Measurements from ENCODE around the gene MARCHF10.

MARCHF10 gene

DNA sequence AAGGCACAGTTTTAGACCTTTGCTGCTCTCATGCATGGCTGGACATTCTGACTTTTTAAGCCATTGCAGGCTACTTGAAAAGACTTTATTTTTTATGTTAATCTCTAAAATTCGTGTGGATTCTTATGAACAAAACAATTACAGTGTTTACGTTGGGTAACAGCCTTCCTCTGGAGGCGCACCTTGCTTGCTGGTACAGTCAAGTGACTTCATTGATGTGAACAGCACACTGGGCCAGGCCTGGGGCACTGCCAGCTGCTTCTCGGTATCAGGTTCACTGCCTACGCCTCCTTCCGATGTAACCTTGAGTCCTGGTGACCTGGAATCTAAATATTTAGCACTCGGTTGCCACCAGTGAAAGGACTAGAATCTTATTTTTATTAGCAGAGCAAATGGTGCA lies 27.8 kb downstream of the MARCHF10 start:
- peaks cover 0 to 2% (median 0%) of the 10 kb centered on the region in 4 experiments for H3K4me1 ChIP-seq (ENCODE audit: control extremely low read depth in 1 of 4, control insufficient read depth in 4 of 4, insufficient read depth in 4 of 4, low read length in 3 of 4)
- no peak for DNase-seq
- 94% methylated on average over 7 of the region's 7 CpGs for WGBS (ENCODE audit: insufficient coverage)
- POLR2A ChIA-PET, result no interaction called here
- no peak overlapping the region for H3K27ac ChIP-seq (ENCODE audit: insufficient read depth in 1 of 2, low read depth in 1 of 2, low read length in 2 of 2, poor library complexity in 1 of 2, severe bottlenecking in 2 of 2)
- H3K9me3 ChIP-seq (ENCODE audit: control extremely low read depth in 1 of 5, control insufficient read depth in 4 of 5, insufficient read depth in 2 of 5, low read depth in 1 of 5, low read length in 4 of 5), result peaks cover 0 to 4% (median 0%) of the 10 kb centered on the region in 5 experiments
- H3K4me3 ChIP-seq (ENCODE audit: control insufficient read depth in 1 of 7, extremely low read depth in 1 of 7, insufficient read depth in 4 of 7, low read depth in 2 of 7, low read length in 6 of 7), result no peak overlapping the region
- CTCF ChIA-PET, result no interaction called here
- no peaks in the 10 kb centered on the region for H3K36me3 ChIP-seq (ENCODE audit: control insufficient read depth in 4 of 4, insufficient read depth in 4 of 4, low read length in 3 of 4)
- no peaks in the 10 kb centered on the region for H3K27me3 ChIP-seq (replicated peaks in 2 of 5; ENCODE audit: control insufficient read depth in 4 of 5, insufficient read depth in 5 of 5, low read length in 4 of 5)

DNA sequence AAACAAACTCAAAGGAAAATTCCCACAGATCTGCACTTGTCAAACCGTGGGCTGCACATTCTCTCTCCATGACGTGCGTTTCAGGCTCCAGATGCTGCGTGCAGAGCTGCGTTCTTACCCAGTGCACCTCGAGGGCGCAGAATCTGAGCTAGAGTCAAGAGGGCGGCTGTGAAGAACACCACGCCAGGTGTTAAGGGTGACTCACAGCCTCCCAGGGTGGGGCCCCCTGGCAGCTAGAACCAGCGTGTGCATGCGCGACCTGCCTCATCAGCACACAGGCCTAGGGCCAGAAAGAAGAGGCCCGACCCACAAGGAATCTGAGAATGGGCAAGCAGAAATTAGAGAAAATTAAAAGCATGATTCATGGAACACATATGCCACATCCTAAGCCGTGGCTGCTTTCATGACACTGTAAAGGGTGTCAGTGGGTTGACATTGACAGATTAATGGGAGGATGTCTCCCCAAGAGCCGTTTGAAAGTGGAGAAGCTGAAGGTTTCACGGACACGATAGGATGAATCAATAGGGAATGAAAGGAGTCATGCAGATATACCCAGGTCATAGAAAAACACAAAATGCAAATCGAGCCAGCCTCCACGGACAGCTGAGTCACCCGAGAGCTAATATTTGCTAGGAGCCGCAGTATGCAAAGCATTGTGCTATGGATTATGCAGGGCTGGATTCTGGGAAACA lies 29.0 kb downstream of the MARCHF10 start:
- WGBS (ENCODE audit: insufficient coverage), result 99% methylated on average over 20 of the region's 21 CpGs
- H3K27ac ChIP-seq (ENCODE audit: insufficient read depth in 1 of 2, low read depth in 1 of 2, low read length in 2 of 2, poor library complexity in 1 of 2, severe bottlenecking in 2 of 2), result no peak overlapping the region
- ChIA-PET CTCF (no interaction called here), POLR2A (interaction anchor here (0.6 kb wide), 1 partner anchor 1947 kb away, joined by 4 read pairs; no protein-coding TSS in a partner anchor)
- peaks cover 0 to 4% (median 0%) of the 10 kb centered on the region in 5 experiments for H3K9me3 ChIP-seq (ENCODE audit: control extremely low read depth in 1 of 5, control insufficient read depth in 4 of 5, insufficient read depth in 2 of 5, low read depth in 1 of 5, low read length in 4 of 5)
- no peak overlapping the region for H3K4me3 ChIP-seq (ENCODE audit: control insufficient read depth in 1 of 7, extremely low read depth in 1 of 7, insufficient read depth in 4 of 7, low read depth in 2 of 7, low read length in 6 of 7)
- H3K4me1 ChIP-seq (ENCODE audit: control extremely low read depth in 1 of 4, control insufficient read depth in 4 of 4, insufficient read depth in 4 of 4, low read length in 3 of 4), result peaks cover 0 to 2% (median 0%) of the 10 kb centered on the region in 4 experiments
- H3K27me3 ChIP-seq (replicated peaks in 2 of 5; ENCODE audit: control insufficient read depth in 4 of 5, insufficient read depth in 5 of 5, low read length in 4 of 5), result no peaks in the 10 kb centered on the region
- no peak for DNase-seq
- no peaks in the 10 kb centered on the region for H3K36me3 ChIP-seq (ENCODE audit: control insufficient read depth in 4 of 4, insufficient read depth in 4 of 4, low read length in 3 of 4)

DNA sequence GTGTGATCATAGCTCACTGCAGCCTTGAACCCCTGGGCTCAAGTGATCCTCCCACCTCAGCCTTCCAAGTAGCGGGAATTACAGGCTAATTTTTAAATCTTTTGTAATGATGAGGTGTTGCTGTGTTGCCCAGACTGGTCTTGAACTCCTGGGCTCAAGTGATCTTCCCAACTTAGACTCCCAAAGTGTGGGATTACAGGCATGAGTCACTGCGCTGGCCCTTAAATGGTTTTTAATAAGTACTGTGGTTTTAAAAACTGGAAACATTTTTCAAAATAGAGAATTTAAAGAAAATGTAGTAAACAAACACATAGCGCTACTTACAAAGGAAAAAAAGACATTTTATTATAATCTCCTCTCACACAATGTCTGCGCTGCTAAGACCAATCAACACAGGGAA lies 32.2 kb downstream of the MARCHF10 start:
- 100% methylated on average over 1 of the region's 4 CpGs for WGBS (ENCODE audit: insufficient coverage)
- ChIA-PET POLR2A (no interaction called here), CTCF (interaction anchor here (1.6 kb wide), 1 partner anchor 13 kb away, joined by 3 read pairs; no protein-coding TSS in a partner anchor)

DNA sequence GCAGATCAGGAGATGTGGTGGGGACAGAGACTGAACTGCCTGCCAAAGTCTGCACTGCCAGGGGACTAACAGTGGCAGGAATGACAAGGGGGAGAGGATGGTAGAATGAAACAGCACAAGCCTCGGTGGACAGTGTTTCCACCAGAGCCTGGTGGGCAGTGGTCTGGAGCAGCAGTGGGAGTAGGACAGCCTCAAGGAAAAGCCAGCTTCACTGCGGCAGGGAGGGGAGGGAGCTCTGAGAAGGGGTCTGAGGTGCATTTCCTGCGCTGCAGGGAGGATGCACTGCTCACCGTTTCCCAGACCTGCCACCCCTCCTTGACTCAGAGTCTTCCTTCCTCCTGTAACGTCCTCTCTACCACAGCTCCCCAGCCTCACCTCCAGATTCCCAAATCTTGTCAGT lies 33.8 kb downstream of the MARCHF10 start:
- Histone ChIP-seq H3K36me3 (ENCODE audit: control insufficient read depth in 4 of 4, insufficient read depth in 4 of 4, low read length in 3 of 4) (no peaks in the 10 kb centered on the region), H3K9me3 (ENCODE audit: control extremely low read depth in 1 of 5, control insufficient read depth in 4 of 5, insufficient read depth in 2 of 5, low read depth in 1 of 5, low read length in 4 of 5) (peaks cover 0 to 3% (median 0%) of the 10 kb centered on the region in 5 experiments), H3K27ac (ENCODE audit: insufficient read depth in 1 of 2, low read depth in 1 of 2, low read length in 2 of 2, poor library complexity in 1 of 2, severe bottlenecking in 2 of 2) (no peak overlapping the region), H3K4me1 (ENCODE audit: control extremely low read depth in 1 of 4, control insufficient read depth in 4 of 4, insufficient read depth in 4 of 4, low read length in 3 of 4) (no peaks in the 10 kb centered on the region), H3K4me3 (ENCODE audit: control insufficient read depth in 1 of 7, extremely low read depth in 1 of 7, insufficient read depth in 4 of 7, low read depth in 2 of 7, low read length in 6 of 7) (no peak overlapping the region), H3K27me3 (replicated peaks in 2 of 5; ENCODE audit: control insufficient read depth in 4 of 5, insufficient read depth in 5 of 5, low read length in 4 of 5) (no peaks in the 10 kb centered on the region)
- WGBS (ENCODE audit: insufficient coverage), result 95% methylated on average over 2 of the region's 5 CpGs
- ChIA-PET CTCF (no interaction called here), POLR2A (no interaction called here)
- no peak for DNase-seq

More for the DNA sequence above, 32.2 kb downstream of the MARCHF10 start:
- Histone ChIP-seq H3K36me3 (ENCODE audit: control insufficient read depth in 4 of 4, insufficient read depth in 4 of 4, low read length in 3 of 4) (no peaks in the 10 kb centered on the region), H3K27me3 (replicated peaks in 2 of 5; ENCODE audit: control insufficient read depth in 4 of 5, insufficient read depth in 5 of 5, low read length in 4 of 5) (no peaks in the 10 kb centered on the region), H3K4me1 (ENCODE audit: control extremely low read depth in 1 of 4, control insufficient read depth in 4 of 4, insufficient read depth in 4 of 4, low read length in 3 of 4) (no peaks in the 10 kb centered on the region), H3K9me3 (ENCODE audit: control extremely low read depth in 1 of 5, control insufficient read depth in 4 of 5, insufficient read depth in 2 of 5, low read depth in 1 of 5, low read length in 4 of 5) (peaks cover 0 to 3% (median 0%) of the 10 kb centered on the region in 5 experiments), H3K27ac (ENCODE audit: insufficient read depth in 1 of 2, low read depth in 1 of 2, low read length in 2 of 2, poor library complexity in 1 of 2, severe bottlenecking in 2 of 2) (no peak overlapping the region), H3K4me3 (ENCODE audit: control insufficient read depth in 1 of 7, extremely low read depth in 1 of 7, insufficient read depth in 4 of 7, low read depth in 2 of 7, low read length in 6 of 7) (no peak overlapping the region)
- DNase-seq, result no peak

DNA sequence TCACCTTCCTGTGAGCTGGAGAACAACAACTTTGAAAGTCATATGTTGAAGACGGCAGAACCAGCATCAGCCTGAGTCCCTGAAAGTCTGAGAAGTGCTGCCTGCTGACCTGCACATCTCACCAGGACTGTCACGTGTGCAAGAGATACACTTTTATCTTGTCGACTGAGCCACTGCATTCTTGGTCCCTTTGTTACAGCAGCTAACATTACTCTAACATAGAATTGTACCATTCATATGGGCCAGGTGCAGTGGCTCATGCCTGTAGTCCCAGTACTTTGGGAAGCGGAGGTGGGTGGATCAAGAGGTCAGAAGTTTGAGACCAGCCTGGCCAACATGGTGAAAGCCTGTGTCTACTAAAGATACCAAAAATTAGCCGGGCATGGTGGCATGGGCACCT lies 40.1 kb downstream of the MARCHF10 start:
- ChIA-PET POLR2A (no interaction called here), CTCF (no interaction called here)
- Histone ChIP-seq H3K9me3 (ENCODE audit: control extremely low read depth in 1 of 5, control insufficient read depth in 4 of 5, insufficient read depth in 2 of 5, low read depth in 1 of 5, low read length in 4 of 5) (peaks cover 0 to 3% (median 0%) of the 10 kb centered on the region in 5 experiments), H3K36me3 (ENCODE audit: control insufficient read depth in 4 of 4, insufficient read depth in 4 of 4, low read length in 3 of 4) (no peaks in the 10 kb centered on the region), H3K4me1 (ENCODE audit: control extremely low read depth in 1 of 4, control insufficient read depth in 4 of 4, insufficient read depth in 4 of 4, low read length in 3 of 4) (no peaks in the 10 kb centered on the region), H3K4me3 (ENCODE audit: control insufficient read depth in 1 of 7, extremely low read depth in 1 of 7, insufficient read depth in 4 of 7, low read depth in 2 of 7, low read length in 6 of 7) (no peak overlapping the region), H3K27ac (ENCODE audit: insufficient read depth in 1 of 2, low read depth in 1 of 2, low read length in 2 of 2, poor library complexity in 1 of 2, severe bottlenecking in 2 of 2) (no peak overlapping the region), H3K27me3 (replicated peaks in 2 of 5; ENCODE audit: control insufficient read depth in 4 of 5, insufficient read depth in 5 of 5, low read length in 4 of 5) (no peaks in the 10 kb centered on the region)
- DNase-seq, result no peak
- WGBS (ENCODE audit: insufficient coverage), result 88% methylated on average over 5 of the region's 5 CpGs

DNA sequence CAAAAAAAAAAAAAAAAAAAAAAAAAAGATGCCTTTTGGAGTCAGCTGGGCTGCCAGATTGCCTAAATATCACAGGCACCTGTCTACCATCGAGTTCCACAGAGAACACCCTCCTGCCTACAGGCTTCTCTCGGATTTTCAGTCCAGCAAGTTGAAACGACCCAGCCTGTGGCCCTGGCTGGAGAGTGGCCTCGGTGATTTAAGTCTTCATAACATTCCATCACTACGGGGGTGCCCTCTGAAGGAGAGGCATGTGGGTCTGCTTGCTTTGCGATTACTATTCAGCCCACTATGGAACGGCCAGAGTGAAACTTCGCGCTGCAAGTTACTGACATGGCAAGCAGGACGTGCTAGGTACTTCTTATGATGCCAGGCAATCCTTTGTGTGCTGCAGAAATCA lies 42.8 kb downstream of the MARCHF10 start:
- WGBS (ENCODE audit: insufficient coverage), result 98% methylated on average over 8 of the region's 10 CpGs
- DNase-seq, result no peak
- H3K27me3 ChIP-seq (replicated peaks in 2 of 5; ENCODE audit: control insufficient read depth in 4 of 5, insufficient read depth in 5 of 5, low read length in 4 of 5), result peaks cover 0 to 1% (median 0%) of the 10 kb centered on the region in 5 experiments
- H3K36me3 ChIP-seq (ENCODE audit: control insufficient read depth in 4 of 4, insufficient read depth in 4 of 4, low read length in 3 of 4), result no peaks in the 10 kb centered on the region
- H3K4me1 ChIP-seq (ENCODE audit: control extremely low read depth in 1 of 4, control insufficient read depth in 4 of 4, insufficient read depth in 4 of 4, low read length in 3 of 4), result no peaks in the 10 kb centered on the region
- ChIA-PET CTCF (interaction anchor here (0.8 kb wide), 1 partner anchor 610 kb away, joined by 3 read pairs; no protein-coding TSS in a partner anchor), POLR2A (no interaction called here)
- H3K4me3 ChIP-seq (ENCODE audit: control insufficient read depth in 1 of 7, extremely low read depth in 1 of 7, insufficient read depth in 4 of 7, low read depth in 2 of 7, low read length in 6 of 7), result no peak overlapping the region
- no peak overlapping the region for H3K27ac ChIP-seq (ENCODE audit: insufficient read depth in 1 of 2, low read depth in 1 of 2, low read length in 2 of 2, poor library complexity in 1 of 2, severe bottlenecking in 2 of 2)
- H3K9me3 ChIP-seq (ENCODE audit: control extremely low read depth in 1 of 5, control insufficient read depth in 4 of 5, insufficient read depth in 2 of 5, low read depth in 1 of 5, low read length in 4 of 5), result no peaks in the 10 kb centered on the region

DNA sequence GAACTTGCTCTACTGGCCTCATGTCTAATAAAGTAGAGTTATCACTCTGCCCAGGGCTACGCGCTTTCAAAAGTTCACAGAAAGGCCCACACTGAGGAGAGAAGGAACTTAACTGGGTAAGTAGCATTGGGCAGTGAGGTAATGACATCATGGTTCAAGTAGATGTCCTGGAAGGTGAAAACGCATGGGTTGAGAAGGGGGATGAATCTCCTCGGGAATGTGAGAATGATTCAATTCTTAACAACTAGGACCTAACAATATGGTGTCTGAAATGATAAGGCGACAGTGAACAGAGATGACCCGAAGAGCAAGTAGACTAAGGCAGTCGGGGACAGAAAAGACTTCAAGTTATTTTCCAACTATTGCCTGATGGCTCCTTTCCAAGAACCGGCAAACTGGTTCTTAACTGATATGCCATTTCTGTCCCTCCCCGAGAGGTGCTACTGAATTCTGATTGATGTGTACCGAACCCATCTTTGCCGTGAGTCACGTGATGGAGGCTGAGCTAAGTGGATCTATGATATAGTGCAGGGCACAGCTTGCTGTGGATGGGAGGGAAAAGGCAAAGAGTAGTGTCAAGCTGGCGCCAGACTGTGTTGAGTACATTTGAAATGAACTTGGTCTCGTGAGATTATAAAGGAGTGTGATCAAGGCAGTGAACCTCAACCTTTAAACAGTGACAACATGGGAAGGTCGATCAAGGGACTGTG lies 44.1 kb downstream of the MARCHF10 start:
- Histone ChIP-seq H3K4me3 (ENCODE audit: control insufficient read depth in 1 of 7, extremely low read depth in 1 of 7, insufficient read depth in 4 of 7, low read depth in 2 of 7, low read length in 6 of 7) (no peak overlapping the region), H3K4me1 (ENCODE audit: control extremely low read depth in 1 of 4, control insufficient read depth in 4 of 4, insufficient read depth in 4 of 4, low read length in 3 of 4) (no peaks in the 10 kb centered on the region), H3K27me3 (replicated peaks in 2 of 5; ENCODE audit: control insufficient read depth in 4 of 5, insufficient read depth in 5 of 5, low read length in 4 of 5) (peaks cover 0 to 1% (median 0%) of the 10 kb centered on the region in 5 experiments), H3K36me3 (ENCODE audit: control insufficient read depth in 4 of 4, insufficient read depth in 4 of 4, low read length in 3 of 4) (no peaks in the 10 kb centered on the region), H3K27ac (ENCODE audit: insufficient read depth in 1 of 2, low read depth in 1 of 2, low read length in 2 of 2, poor library complexity in 1 of 2, severe bottlenecking in 2 of 2) (no peak overlapping the region), H3K9me3 (ENCODE audit: control extremely low read depth in 1 of 5, control insufficient read depth in 4 of 5, insufficient read depth in 2 of 5, low read depth in 1 of 5, low read length in 4 of 5) (no peaks in the 10 kb centered on the region)
- no peak for DNase-seq
- POLR2A ChIA-PET, result no interaction called here
- 94% methylated on average over 14 of the region's 15 CpGs for WGBS (ENCODE audit: insufficient coverage)
- CTCF ChIA-PET, result interaction anchor here (1.3 kb wide), 2 partner anchors 13 to 237 kb away, joined by 3 read pairs; no protein-coding TSS in a partner anchor
